Tibial nerve (tissue), 4 donors: Measurements from ENCODE around the gene POLR1G.

Experiments
- EP300 ChIP-seq, 2 donors: sonication (generic); formaldehyde crosslinking; IDR thresholded peaks; one replicate each; pipeline ENCODE4 v1.6.1; 2017; ENCODE audit warnings: antibody characterized with exemption in 2 of 2, mild to moderate bottlenecking in 1 of 2
- TF ChIP-seq, protein P1 (sequence below), 5 experiments: fragments of 200-600 bp in 3 of 5; fragments of 450-650 bp in 2 of 5; sonication (generic) in 3 of 5; IDR thresholded peaks; one replicate each; pipeline ENCODE4 v1.5.1; 2016 to 2019; ENCODE audit warnings: antibody characterized with exemption in 5 of 5, mild to moderate bottlenecking in 3 of 5, moderate library complexity in 2 of 5

- TF ChIP-seq, protein P1, sequence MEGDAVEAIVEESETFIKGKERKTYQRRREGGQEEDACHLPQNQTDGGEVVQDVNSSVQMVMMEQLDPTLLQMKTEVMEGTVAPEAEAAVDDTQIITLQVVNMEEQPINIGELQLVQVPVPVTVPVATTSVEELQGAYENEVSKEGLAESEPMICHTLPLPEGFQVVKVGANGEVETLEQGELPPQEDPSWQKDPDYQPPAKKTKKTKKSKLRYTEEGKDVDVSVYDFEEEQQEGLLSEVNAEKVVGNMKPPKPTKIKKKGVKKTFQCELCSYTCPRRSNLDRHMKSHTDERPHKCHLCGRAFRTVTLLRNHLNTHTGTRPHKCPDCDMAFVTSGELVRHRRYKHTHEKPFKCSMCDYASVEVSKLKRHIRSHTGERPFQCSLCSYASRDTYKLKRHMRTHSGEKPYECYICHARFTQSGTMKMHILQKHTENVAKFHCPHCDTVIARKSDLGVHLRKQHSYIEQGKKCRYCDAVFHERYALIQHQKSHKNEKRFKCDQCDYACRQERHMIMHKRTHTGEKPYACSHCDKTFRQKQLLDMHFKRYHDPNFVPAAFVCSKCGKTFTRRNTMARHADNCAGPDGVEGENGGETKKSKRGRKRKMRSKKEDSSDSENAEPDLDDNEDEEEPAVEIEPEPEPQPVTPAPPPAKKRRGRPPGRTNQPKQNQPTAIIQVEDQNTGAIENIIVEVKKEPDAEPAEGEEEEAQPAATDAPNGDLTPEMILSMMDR (IDR thresholded peaks at IDR 0.05), result no peak
- TF ChIP-seq EP300 (IDR thresholded peaks at IDR 0.05), result no peak
Observed at GRCh38 chr19:45362291-45362690, 44.2 kb upstream of the POLR1G start.
